HG02610 (cell line): ENCODE data around the gene OR8B8.
"Not testable (repeated sequence)": the region's sequence is repeated elsewhere in the genome, so short reads cannot be mapped to it uniquely, and the experiment has no call there.

Source experiments
- ATAC-seq: cut with Tn5 transposase; IDR thresholded peaks from one replicate; pipeline ENCODE4 v1.9.1; 2021; ENCODE audit warnings: mild to moderate bottlenecking, moderate library complexity; ENCODE audit not compliant: unreplicated experiment

The OR8B8 gene

DNA sequence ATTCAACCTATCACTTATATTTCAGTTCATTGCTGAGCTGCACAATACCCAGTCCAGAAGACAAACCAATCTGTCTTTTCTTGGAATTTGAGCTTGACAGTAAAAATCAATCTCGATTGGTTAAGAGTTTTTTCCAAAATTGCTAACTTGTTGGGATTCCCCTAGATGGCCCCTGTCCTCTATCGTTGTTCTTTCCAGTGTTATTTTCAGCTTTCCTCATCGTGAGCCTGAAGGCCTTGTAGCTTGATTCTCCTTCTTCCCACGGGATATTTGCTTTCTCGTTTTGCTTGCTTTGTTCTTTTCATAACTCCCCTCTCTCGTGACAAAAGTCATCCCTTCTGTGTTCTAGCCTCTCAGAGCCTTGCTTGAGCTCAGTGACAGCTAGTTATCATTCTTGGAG lies 3.1 kb downstream of the OR8B8 start:
- ATAC-seq: no peak

DNA sequence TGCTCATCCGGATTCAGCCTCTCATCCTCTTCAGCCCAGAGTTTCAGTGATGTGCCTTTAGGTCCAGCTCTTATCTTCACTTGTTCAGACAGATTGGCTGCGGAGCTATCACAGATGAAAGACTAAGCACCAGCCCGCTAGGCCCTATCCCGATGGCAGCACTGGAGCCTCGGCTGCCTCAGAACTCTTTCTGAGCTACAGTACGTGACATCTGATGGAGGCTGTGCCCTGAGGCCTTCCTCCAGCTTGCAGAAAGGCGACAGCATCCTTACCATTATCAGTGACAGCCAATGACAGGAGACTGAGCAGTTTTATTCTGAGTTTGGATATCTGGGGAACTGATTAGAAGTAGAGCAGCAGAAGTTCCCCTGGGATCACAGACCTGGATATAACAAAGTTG lies 4.0 kb downstream of the OR8B8 start:
- no peak for ATAC-seq

DNA sequence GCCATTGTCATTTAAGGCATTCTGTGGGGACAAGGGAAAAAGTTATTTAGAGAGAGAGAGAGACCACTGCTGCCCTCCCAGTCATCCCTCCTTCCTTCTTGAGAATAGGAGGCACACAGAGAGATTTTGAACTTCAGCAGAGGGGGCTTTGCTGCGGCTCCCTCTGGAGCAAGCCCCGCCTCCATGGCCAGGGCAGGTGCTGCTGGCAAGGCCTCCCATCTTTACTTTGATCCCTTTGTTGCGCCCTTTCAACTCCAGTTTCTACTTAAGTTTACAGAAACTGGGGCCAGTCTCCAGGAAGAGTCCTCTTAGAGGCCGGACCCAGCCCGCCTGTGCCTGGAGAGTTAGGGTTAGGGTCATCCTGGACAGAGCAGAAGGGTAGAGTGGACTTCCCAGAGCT lies 4.4 kb downstream of the OR8B8 start:
- no peak for ATAC-seq

DNA sequence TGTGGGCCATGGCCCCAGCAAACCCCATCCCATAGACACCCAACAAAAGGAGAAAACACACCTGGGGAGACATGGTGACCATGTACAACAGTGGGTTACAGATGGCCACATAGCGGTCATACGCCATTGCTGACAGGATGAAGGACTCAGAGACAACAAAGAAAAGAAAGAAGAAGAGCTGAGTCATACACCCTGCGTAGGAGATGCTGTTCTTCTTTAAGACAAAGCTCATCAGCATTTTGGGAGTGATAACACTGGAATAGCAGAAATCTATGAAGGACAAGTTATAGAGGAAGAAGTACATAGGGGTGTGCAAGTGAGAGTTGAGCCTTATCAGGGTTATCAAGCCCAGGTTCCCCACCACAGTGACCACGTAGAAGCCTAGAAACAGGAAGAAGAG lies 4.9 kb downstream of the OR8B8 start:
- ATAC-seq: no peak

DNA sequence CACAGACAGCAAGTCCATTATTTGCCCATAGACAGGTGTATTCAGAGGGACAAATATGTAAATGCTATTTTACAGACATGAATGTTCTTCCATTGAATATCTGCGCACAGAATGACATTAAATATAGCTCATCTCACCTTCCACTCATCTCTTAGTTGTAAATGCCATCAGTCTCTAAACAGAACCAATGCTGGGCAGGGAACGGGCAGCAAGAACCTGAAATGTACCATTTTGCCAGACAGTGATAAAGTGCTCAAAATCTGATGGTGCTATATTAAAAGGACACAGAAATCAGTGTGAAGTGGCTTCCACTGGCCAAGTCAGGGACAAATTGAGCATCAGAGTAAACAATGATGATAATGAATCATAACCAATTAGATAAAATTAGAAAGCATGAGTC lies 10.8 kb downstream of the OR8B8 start:
- ATAC-seq: no peak

DNA sequence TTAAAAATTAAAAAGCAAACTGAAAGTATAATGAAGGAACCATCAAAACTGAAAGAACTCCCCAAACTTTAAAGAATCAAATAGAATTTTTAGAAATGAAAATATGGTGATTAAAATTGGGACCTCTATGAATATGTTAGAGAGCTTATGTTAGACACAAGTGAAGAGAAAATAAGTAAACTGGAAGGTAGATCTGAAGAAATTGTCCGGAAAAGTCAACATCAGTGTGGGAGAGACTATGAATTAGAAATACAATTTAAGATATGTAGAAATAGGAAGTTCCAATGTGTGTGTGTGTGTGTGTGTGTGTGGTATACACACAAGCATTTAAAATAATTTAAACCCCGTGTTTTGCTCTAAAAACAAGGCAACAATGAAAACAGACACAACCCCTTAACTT lies 15.9 kb downstream of the OR8B8 start:
- ATAC-seq: no peak

DNA sequence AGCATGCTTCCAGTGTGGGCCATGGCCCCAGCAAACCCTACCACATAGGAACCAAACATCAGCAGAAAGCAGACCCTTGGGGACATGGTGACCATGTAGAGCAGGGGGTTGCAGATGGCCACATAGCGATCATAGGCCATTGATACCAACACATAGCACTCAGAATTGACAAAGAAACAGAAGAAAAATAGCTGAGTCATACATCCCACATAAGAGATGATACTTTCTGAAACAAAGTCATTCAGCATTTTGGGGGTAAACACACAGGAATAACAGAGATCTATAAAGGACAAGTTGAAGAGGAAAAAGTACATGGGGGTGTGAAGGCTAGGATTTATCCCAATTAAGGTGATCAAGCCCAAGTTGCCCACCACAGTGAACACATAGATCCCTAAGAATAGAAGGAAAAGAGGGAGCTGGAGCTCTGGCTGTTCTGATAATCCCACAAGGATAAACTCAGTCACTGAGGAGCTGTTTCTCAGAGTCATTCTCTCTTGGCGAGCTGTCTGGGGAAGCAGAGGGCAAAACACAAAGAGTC lies 21.0 kb downstream of the OR8B8 start, which contains the start of gene OR8B4:
TSS of gene OR8B4 (minus strand) at position 488 of the 538 bp plus-strand sequence. CDS start at position 488, 0 bp downstream.
- ATAC-seq: no peak

DNA sequence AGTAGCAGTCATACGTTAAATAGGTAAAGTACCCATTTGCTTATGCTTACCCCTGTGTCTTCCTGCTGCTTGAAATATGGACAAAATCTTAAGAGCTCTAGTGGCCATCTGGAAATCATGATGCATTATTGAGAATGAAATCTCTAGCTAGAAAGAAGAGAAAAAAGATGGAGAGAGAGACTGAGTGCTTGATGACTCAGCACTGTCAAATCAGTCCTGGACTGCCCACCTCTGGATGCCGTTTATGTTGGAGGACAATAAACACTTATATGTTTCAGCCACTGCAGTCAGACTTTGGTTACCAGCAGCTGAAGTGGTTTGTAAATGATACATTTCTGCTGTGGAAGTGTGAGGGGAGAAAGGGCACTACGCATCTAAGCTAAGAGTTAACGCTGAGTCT lies 24.5 kb downstream of the OR8B8 start:
- ATAC-seq: no peak

DNA sequence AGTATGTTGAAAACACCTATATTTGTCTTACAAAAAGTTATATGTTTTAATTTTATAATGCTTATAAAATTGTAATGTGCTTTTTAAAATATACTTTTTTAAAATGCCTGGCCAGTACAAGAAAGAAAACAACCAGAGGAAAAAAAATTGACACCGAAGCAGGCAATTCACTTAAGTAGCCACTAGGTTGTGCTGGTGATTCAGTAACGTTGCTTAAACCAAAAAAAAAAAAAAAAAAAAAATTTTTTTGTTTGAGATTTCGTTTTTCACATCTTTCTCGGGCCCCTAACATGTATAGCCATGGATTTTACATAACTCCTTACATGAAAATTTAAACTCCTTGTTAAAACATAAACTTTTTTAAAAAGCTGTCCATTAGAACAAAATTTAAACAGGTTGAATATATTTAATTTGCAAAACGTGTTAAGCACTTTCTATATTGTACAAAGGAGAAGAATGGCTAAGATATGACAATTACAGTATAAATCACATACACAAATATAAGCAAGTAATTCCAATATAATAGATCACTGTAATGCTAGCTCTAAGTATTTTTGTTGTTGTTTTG lies 30.1 kb downstream of the OR8B8 start:
- ATAC-seq: no peak

DNA sequence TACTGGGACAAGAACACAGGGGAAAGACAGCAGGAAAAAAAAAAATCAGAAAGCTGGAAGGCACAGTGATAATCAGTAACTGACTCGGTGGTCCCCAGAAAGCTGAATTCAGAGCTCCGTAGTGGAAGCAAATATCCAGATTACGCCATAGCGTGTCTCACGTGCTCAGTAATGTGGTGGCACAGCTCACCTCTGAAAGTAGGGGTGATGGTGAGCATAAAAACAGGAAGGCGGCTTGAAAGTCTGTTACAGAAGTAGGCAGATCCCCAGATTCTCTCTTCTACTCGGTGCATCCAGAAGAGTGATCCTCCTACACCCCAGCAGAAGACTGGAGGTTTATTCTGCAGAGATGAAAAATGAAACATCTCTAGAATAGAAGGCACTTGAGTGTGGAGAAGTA lies 35.6 kb downstream of the OR8B8 start:
- ATAC-seq: no peak

DNA sequence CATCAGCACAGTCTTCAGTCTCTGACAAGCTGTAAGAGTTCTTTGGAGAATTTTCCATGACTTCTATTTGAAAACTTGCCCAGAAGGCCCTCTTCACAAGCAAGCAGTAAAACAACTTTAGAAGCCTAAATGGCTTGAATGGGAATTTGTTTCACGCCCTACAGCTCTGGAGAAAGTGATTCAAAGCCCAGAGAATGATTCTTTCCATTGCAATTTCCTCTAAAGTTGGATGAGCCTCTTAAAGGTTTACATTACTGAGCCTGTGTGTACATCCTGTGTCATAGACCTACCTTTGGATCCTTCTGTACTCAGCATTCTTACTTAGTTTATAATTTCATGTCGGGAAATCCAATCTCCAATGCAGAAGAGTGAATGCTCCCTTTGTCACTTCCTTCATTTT lies 39.9 kb downstream of the OR8B8 start:
- ATAC-seq: no peak

DNA sequence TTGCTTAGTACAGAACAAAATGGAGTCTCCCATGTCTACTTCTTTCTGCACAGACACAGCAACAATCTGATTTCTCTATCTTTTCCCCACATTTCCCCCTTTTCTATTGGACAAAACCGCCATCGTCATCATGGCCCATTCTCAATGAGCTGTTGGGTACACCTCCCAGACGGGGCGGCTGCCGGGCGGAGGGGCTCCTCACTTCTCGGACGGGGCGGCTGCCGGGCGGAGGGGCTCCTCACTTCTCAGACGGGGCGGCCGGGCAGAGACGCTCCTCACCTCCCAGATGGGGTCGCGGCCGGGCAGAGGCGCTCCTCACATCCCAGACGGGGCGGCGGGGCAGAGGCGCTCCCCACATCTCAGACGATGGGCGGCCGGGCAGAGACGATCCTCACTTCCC lies 42.3 kb downstream of the OR8B8 start:
- ATAC-seq: not testable (repeated sequence)

DNA sequence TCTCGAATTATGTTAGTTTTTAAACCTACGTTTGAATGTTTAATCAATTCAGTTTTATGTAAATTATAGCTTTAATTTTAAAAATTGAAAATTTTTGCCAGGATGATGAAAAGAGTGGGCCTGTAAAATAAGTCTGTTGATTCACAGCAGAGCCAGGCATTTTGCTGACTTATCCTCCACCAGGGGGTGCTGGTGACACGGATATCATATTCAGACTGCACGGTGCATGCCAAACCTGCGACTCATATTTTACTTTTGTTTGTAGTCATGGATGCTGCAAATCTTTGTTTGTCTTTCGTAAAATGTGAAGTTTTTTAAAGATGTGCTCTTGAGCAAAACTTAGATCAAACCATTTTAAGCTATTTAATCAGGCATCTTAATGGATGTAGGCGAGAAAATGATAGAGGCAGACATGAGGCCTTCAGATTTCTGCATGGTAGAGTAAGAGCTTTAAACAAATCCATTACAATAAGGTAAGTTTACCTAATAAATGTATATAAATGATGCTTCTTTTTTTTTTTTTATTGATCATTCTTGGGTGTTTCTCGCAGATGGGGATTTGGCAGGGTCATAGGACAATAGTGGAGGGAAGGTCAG lies 43.1 kb downstream of the OR8B8 start:
- ATAC-seq: peak; percentile 90

DNA sequence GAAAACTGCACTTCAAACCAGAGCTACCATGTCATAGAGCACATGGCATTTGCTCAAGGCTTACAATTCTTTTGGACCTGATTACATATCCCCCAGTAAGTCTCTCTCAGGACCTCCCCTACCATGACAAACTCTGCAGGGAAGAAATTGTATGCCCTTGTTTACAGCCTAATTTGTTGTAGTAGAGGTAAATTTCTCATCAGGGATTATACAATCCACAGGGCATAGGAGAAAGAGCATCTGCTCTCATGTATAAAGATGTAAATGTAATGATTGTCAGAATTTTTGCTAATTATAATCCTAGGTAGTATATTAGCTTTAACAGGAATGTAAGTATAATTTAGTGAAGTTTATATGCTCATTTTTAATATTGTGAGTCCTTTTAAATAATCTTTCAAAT lies 46.6 kb downstream of the OR8B8 start, which contains the start of gene OR8B3:
TSS of gene OR8B3 (minus strand) at position 101 of the 400 bp plus-strand sequence. CDS start 1,673 bp downstream, outside the sequence.
- ATAC-seq: no peak

DNA sequence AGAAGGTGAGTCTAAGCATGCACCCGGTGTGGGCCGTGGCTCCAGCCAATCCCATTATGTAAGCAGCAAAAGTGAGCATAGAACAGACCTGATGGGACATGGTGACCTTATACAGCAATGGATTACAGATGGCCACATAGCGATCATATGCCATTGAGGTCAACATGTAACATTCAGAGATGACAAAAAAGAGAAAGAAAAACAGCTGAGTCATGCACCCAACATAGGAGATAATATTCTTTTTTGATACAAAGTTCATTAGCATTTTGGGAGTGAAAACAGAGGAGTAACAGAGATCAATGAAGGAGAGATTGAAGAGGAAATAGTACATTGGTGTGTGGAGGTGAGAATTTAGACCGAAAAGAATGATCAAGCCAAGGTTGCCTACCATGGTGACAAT lies 48.6 kb downstream of the OR8B8 start:
- ATAC-seq: not testable (repeated sequence)

DNA sequence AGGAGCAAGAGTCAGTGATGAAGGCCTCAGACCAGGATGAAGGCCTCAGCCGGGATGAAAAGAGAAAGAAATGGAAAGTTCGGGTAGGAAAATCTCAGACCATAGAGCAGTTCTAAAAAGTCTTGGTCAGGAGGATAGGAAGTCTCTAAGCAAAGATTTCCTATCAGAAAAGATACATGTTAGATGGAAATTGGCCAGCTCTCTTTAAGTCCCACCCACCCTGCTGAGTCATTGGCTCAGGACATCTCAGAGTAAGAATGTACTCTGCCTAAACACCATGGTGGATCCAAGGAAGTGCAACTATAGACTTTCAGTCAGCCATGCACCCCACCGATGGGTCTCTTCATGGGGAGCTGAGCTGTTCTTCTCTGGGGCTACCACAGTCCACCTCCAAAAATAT lies 51.1 kb downstream of the OR8B8 start:
- ATAC-seq: no peak
